Dermis microvascular lymphatic vessel endothelial cell (primary cell): ENCODE data around the gene ACSF2. TPM values are rescaled to one million over a fixed set of nuclear protein-coding genes. Genes with fewer than 3 reads are reported as not detected.
A peak's percentile ranks its signal among the peaks of the same experiment; 100 is the strongest.

Experiments
- DNase-seq, 2 donors: peaks; one replicate each; pipeline versions ENCODE4 v3.0.0 to v3.0.0-alpha.2; 2010; ENCODE audit warnings: low read depth in 2 of 2
- total RNA-seq: library from RNA; depleted of rRNA; stranded (reverse); fragments of >200 nt; gene quantifications from 2 replicates; pipeline ENCODE4 v1.2.1, GENCODE V29; 2014

ACSF2 gene
- total RNA-seq, 1 donor from 2014 or later = 5.8 TPM

DNA sequence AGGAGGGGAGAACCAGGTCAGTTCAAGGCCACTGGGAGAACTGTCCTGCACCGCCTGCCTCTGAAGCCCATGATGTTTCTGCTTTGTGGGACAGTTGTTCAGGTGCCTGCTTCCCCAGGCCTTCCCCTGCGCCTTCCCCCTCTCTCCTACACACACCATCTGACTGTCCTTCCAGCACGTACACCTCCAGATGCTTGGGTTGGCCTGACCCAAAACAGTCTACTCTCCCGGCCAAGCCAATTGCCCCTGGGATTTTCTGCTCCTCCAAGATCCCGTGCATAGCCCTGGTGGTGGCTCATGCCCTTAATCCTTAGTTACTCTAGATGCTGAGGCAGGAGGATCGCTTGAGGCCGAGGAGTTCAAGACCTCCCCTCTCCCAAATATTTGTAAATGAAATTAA is 52.0 kb downstream of the ACSF2 start:
- DNase-seq = no peak

DNA sequence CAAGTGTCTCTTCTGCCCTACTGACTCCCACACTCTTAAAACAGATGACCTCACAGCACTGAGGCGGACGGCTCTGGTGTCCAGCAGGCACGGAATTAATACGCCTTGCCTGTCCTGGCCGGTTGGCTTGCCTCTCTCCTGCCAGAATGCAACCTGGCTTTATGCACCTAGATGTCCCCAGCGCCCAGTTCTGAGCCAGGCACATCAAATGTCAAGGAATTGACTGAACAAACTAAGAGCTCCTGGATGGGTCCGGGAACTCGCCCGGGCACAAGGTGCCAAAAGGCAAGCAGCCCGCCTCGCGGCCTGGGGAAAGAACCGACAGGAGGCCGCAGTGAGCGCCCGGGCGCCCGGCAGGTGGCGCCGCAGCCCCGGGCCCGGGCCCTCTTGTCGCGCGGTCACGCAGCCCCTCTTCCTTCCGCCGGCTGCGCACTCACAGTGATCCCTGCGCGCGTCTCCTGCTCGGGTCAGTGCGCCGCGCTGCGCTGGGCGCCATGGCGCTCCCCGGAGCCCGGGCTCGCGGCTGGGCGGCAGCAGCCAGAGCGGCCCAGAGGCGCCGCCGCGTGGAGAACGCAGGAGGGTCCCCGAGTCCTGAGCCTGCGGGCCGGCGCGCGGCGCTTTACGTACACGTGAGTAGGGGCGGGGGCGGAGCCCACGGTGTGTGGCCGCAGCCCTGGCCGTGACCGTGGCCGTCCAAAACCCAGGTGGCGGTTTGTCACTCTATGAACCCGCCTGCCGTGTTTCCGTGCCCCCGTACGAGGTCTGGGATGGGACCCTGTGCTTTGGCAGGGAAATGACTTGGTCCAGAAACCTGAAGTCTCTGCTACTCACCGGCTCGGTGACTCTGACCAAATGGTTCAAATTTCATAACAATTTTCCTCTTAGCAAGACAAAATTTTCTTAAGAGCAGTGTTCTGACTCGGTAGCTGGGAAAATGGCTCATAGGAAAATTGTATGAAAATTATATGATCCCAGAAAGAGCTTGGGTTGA is 52.7 kb downstream of the ACSF2 start, which contains the start of gene RSAD1:
Gene RSAD1, plus strand, starts transcription at position 470 of the 991 bp plus-strand sequence. Its CDS starts 25 bp downstream, at position 495.
- DNase-seq = peak; percentile 81 to 92

DNA sequence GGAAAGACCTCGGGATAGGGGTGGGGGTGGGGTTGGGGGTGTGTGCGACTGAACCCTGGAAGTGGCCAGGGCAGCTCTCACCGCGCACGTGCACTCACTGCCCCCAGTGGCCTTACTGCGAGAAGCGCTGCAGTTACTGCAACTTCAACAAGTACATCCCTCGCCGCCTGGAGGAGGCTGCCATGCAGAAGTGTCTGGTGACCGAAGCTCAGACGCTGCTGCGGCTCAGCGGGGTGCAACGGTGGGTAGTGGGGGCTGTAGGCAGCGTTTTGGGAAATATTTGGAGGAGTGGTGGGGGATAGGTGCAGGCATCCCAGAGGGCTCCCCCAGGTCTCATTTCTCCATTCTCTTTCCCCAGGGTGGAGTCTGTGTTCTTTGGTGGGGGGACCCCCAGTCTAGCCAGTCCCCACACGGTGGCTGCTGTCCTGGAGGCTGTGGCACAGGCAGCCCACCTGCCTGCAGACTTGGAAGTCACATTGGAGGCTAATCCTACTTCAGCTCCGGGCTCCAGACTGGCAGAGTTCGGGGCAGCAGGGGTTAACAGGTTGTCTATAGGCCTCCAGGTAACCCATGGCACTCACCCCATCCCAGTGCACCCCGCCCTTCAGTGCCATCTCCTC is 53.6 kb downstream of the ACSF2 start:
- DNase-seq = peak; percentile 44 to 83

GRCh38 chr17:50480142-50480764 is 54.2 kb downstream of the ACSF2 start:
- DNase-seq = no peak

DNA sequence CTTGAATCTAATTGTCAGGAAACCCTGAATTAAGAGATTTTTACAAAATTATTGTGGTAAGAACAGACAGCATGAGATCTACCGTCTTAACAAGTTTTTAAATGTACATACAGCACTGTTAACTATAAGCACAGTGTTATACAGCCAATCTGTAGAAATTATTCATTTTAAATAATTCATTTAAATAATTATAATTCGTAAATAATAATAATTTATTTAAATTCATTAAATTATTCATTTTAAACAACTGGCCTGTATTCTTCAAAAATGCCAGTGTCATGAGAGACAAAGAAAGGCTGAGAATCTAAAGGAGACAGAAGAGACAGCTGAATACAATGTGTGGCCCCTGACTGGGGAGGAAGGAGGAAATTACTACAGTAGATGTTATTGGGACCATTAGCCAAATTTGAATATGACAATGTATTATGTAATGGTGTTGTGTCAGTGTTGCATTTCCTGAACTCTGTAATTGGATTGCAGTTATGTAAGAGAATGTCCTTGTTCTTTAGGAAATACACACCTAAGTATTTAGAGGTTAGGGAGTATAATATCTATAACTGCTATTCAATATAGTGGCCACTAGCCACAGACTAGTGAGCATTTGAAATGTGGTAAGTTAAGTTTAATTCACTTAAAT is 55.0 kb downstream of the ACSF2 start:
- DNase-seq = no peak

- DNase-seq = no peak
Observed at GRCh38 chr17:50481648-50482047, 55.6 kb downstream of the ACSF2 start.

- no peak for DNase-seq
Observed at GRCh38 chr17:50482110-50482509, 56.1 kb downstream of the ACSF2 start.

DNA sequence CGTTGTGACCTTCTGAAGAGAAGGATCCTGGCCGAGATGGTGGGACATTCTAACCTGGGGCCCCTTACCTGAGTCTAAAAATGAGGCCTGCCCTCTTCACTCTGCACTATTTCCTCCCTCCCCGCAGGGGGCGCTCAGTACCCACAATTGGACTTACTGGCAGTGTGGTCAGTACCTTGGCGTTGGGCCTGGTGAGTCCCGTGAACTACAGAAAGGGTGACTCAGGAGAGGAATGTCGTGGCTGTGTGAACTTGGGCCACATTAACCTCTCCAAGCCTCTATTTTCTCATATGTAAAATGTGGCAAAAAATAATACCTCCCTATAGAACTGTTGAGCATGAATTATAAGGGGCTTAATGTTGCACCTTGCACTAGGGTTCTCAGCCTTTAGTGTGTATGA is 56.5 kb downstream of the ACSF2 start:
- DNase-seq = peak; percentile 93 to 97

- DNase-seq = no peak
Observed at GRCh38 chr17:50483266-50483665, 57.2 kb downstream of the ACSF2 start.

GRCh38 chr17:50484386-50485155 is 58.6 kb downstream of the ACSF2 start:
- DNase-seq = no peak

GRCh38 chr17:50487213-50488096 is 61.4 kb downstream of the ACSF2 start:
- DNase-seq = no peak

DNA sequence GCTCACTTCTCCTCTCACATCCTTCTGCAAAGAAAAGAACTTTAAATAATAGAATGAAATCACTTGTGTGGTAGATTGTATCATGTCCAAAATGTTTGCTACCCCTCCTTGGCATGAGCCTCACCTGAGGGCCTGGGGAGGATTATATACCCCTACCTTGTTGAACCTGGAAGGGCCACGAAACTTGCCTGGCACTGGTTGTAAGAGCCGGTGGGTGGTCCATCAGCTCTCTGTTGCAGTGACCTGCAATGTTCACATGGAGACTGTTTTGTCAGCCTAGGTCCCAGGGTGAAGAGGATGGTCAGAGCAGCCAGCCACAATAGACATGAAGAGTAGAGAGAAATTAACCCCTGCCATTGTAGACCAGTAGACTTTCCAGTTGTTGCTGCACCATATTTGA is 62.9 kb downstream of the ACSF2 start:
- no peak for DNase-seq

DNA sequence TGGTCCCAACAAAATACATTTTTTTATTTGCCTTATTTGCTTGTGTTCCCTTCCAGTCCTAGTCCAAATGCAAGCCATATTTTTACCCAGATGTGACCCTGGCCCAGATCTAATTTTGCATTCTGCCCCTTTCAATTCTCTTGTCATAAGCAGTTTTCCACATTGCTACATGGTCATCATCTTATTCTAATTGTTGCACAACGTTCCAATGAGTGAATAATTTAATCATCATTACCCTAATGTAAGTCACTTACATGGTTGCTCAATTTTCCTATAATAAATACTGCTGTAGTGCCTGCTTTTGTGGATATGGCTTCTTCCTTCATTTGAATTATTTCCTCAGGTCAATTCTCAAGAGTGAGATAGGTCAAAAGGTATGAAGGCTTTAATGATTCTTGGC is 65.5 kb downstream of the ACSF2 start:
- DNase-seq = no peak

GRCh38 chr17:50492214-50492613 is 66.2 kb downstream of the ACSF2 start:
- no peak for DNase-seq

GRCh38 chr17:50493744-50494143 is 67.7 kb downstream of the ACSF2 start:
- no peak for DNase-seq

DNA sequence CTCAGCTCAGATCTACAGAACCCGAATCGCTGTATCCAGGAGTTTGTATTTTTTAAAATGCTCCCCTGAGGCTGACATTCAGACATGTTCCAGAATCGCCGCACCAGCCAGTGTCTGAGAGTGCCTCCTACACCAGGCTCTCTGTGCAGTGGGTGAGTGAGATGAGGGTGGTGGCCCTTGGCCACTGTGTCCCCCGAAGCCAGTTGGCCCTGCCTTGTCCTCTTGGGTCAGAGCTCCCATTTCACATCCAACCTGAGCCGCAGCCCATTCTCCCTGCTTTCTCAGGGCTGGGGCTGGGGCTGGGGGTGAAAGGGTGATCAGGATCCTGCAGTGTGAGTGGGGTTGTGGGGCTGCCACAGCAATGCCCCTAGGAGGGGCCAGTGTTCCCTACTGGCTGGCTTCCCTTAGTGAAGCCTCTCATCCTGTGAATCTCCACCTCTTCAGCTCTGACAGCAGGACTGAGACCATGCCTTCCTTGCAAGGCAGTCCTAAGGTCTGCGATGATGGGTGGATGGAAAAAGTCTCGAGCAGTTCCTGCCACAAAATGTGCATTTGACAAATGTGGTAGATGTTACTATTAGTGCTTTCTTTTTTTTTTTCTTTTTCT is 69.3 kb downstream of the ACSF2 start:
- no peak for DNase-seq

GRCh38 chr17:50495918-50496317 is 69.9 kb downstream of the ACSF2 start:
- no peak for DNase-seq

GRCh38 chr17:50498021-50498874 is 72.2 kb downstream of the ACSF2 start:
- DNase-seq = no peak

DNA sequence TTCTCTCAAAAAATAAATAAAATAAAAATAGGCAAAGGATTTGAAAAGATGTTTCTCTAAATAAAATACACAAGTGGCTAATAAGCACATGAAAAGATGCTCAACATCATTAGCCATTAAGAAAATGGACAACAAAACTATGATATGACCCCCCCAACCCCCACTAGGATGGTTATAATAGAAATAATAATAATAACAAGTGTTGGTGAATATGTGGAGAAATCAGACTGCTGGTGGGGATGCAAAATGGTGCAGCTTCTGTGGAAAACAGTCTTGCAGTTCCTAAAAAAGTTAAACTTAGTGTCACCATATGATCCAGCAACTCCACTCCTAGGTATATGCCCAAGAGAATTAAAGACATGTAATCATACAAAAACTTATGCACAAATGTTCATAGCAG is 73.3 kb downstream of the ACSF2 start:
- DNase-seq = no peak
